ENCODE results near the gene TWIST1.

Gene TWIST1

GRCh38 chr7:19094598-19095352 lies 22.7 kb downstream of the TWIST1 start:
- no peak for DNase-seq

- no peak for DNase-seq
Measured at GRCh38 chr7:19094138-19094537, 23.3 kb downstream of the TWIST1 start.

- DNase-seq: no peak
Measured at GRCh38 chr7:19091550-19092200, 25.8 kb downstream of the TWIST1 start.

GRCh38 chr7:19090526-19090925 lies 26.9 kb downstream of the TWIST1 start:
- no peak for DNase-seq

GRCh38 chr7:19089797-19090196 lies 27.6 kb downstream of the TWIST1 start:
- no peak for DNase-seq

GRCh38 chr7:19089378-19089777 lies 28.1 kb downstream of the TWIST1 start:
- no peak for DNase-seq

- no peak for DNase-seq
Measured at GRCh38 chr7:19080093-19080492, 37.3 kb downstream of the TWIST1 start.

GRCh38 chr7:19079066-19079465 lies 38.4 kb downstream of the TWIST1 start:
- DNase-seq: no peak

- DNase-seq: no peak
Measured at GRCh38 chr7:19069842-19070241, 47.6 kb downstream of the TWIST1 start.

GRCh38 chr7:19066170-19066569 lies 51.3 kb downstream of the TWIST1 start:
- no peak for DNase-seq
